GM23248 (cell line): Measurements from ENCODE around the gene ZBTB20.

ENCODE experiments used
- EZH2 ChIP-seq: fragments of 200-600 bp; sonication (generic); IDR thresholded peaks from 2 replicates; pipeline ENCODE4 v1.6.1; 2018; ENCODE audit warnings: antibody characterized with exemption, mild to moderate bottlenecking; ENCODE audit not compliant: insufficient read depth, poor library complexity, severe bottlenecking
- EZH2phosphoT487 ChIP-seq: fragments of 200-600 bp; sonication (generic); IDR thresholded peaks from 2 replicates; pipeline ENCODE4 v1.6.1; 2018; ENCODE audit warnings: antibody characterized with exemption, moderate library complexity, mild to moderate bottlenecking, low read depth; ENCODE audit not compliant: insufficient read depth

GRCh38 chr3:114762144-114762543, 384.9 kb downstream of the ZBTB20 start:
- no peak for TF ChIP-seq EZH2
- no peak for TF ChIP-seq EZH2phosphoT487
